Heart right ventricle (tissue), 16 donors: ENCODE measurements around the gene IER3IP1. TPM values are rescaled to one million over a fixed set of nuclear protein-coding genes. Genes with fewer than 3 reads are reported as not detected.

Experiments used
- ATAC-seq, 8 donors: fragments of 200-7000 bp; cut with Tn5 transposase; one replicate each; pipeline ENCODE4 v1.9.1; 2020; ENCODE audit warnings: mild to moderate bottlenecking in 8 of 8, moderate library complexity in 8 of 8, moderate number of reproducible peaks in 1 of 8
- DNase-seq, 2 donors: peaks; one replicate each; pipeline ENCODE4 v3.0.0-alpha.2; 2020
- H3K27ac ChIP-seq, 10 donors: fragments of 200-600 bp; sonication (generic) in 2 of 10; one replicate each; pipeline versions ENCODE4 v1.5.0 to v1.8.0; 2020 to 2022; ENCODE audit warnings: mild to moderate bottlenecking in 3 of 10
- H3K27me3 ChIP-seq, 7 donors: fragments of 200-600 bp; one replicate each; pipeline ENCODE4 v1.8.0; 2021 to 2022; ENCODE audit warnings: mild to moderate bottlenecking in 2 of 7
- H3K36me3 ChIP-seq, 9 donors: fragments of 200-600 bp; sonication (generic) in 1 of 9; one replicate each; pipeline versions ENCODE4 v1.5.0 to v1.8.0; 2020 to 2022; ENCODE audit warnings: mild to moderate bottlenecking in 2 of 9
- H3K4me1 ChIP-seq, 9 donors: fragments of 200-600 bp; sonication (generic) in 1 of 9; one replicate each; pipeline versions ENCODE4 v1.5.0 to v1.8.0; 2020 to 2022; ENCODE audit warnings: mild to moderate bottlenecking in 4 of 9
- H3K4me3 ChIP-seq, 10 donors: fragments of 200-600 bp; sonication (generic) in 2 of 10; one replicate each; pipeline versions ENCODE4 v1.5.0 to v1.8.0; 2020 to 2022; ENCODE audit warnings: mild to moderate bottlenecking in 7 of 10, moderate library complexity in 2 of 10
- H3K9me3 ChIP-seq, 11 donors: fragments of 200-600 bp in 10 of 11; sonication (generic) in 2 of 11; one replicate each; pipeline versions ENCODE4 v1.5.0 to v1.8.0; 2013 to 2022; ENCODE audit warnings: mild to moderate bottlenecking in 2 of 11, control low read depth in 1 of 11, moderate library complexity in 1 of 11
- WGBS, 2 donors: extraction: QIAGEN DNeasy Blood & Tissue Kit; methylation state at CpG; one replicate each; pipeline ENCODE4 v1.1.7; 2013; ENCODE audit warnings: inconsistent platforms in 1 of 2; 5-methylcytosine and 5-hydroxymethylcytosine counted together
- intact Hi-C, 10 donors: fragments of 100-400 bp; cut with DNase I; formaldehyde crosslinking; loops; one replicate each; pipeline versions ENCODE4 v1.11.1 to v1.14.2; 2022
- long read RNA-seq, 3 donors: library from polyadenylated mRNA; unstranded; transcript quantifications; one replicate each; pipeline ENCODE4 v2.0.0, GENCODE V29; 2020 to 2021
- polyA plus RNA-seq, 2 donors: library from polyadenylated mRNA; stranded (reverse); fragments of 200-250 nt; gene quantifications; one replicate each; pipeline ENCODE4 v1.2.3, GENCODE V29; 2013
- total RNA-seq, 10 donors: library from RNA; stranded (reverse); fragmentation: NEBNext Ultra II Directional in 3 of 10; extraction: Animal tissue kit (Norgen Biotek cat#: 25700) in 3 of 10; gene quantifications; one replicate each; pipeline versions ENCODE4 v1.2.1 to v1.2.4, GENCODE V29; 2021 to 2023
- TF ChIP-seq, protein P1 (sequence below), 9 donors: fragments of 200-600 bp; sonication (generic) in 2 of 9; IDR thresholded peaks; one replicate each; pipeline versions ENCODE4 v1.5.0 to v1.8.0; 2021 to 2022; ENCODE audit warnings: antibody characterized with exemption in 9 of 9, mild to moderate bottlenecking in 5 of 9, moderate library complexity in 1 of 9
- donor health status: Arrhythmogenic right ventricular cardiomyopathy.
- donor health status: ischemic (EF 13 %, LVEDD 7.1; RV severe dilation, severe dysfunction).
- donor health status: healthy with polysubstance abuse.
- donor health status: DM: no; HTN: yes; CAD: no.
- donor health status: DM: no; HTN: no; CAD: no.
- donor health status: ischemic (EF 25% LVEDD 6.9; RV normal size, moderate dysfunction).
- donor health status: ischemic (EF 25% LVEDD 5.7; RV mildly dilated, moderate dysfunction).
- donor health status: healthy.
- donor health status: DM: yes; HTN: yes; CAD: no.
- donor health status: Ischemic cardiomyopathy.
- donor health status: ischemic (EF 35%, LVEDD 5.7; RV mildly dilated, moderate dysfunction).
- donor health status: nonischemic (EF 11% LVEDD 7.7; RV severe dilation, severe dysfunction).
- donor health status: DM: yes; HTN: yes; CAD: no.
- donor health status: PGD.
- donor health status: ischemic (EF 29% LVEDD 5.4; RV normal size, mild dysfunction).
- donor health status: nonischemic (EF 23%, LVEDD 6.1; RV moderate dilation, normal function).

IER3IP1 gene, protein sequence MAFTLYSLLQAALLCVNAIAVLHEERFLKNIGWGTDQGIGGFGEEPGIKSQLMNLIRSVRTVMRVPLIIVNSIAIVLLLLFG
- total RNA-seq (10 to 100 TPM in 5 of 10 donors, 1 to 10 TPM in 5; 8.5 to 12.7 (median 10.1) TPM), polyA plus RNA-seq (10 to 100 TPM; 14.6 to 18.0 TPM)
- long read RNA-seq, donor 1, transcript IER3IP1-201 (3 exons, 3,689 nt), result major isoform, 56 of 60 reads
- long read RNA-seq, donor 1, partial matches to known transcripts, result 0 of 60 reads
- long read RNA-seq, donor 1, other reads (novel, unspliced or antisense), result 4 of 60 reads
- long read RNA-seq, donor 2, transcript IER3IP1-201 (3 exons, 3,689 nt), result major isoform, 55 of 57 reads
- long read RNA-seq, donor 2, partial matches to known transcripts, result 1 of 57 reads
- long read RNA-seq, donor 2, other reads (novel, unspliced or antisense), result 1 of 57 reads
- long read RNA-seq, donor 3, transcript IER3IP1-201 (3 exons, 3,689 nt), result major isoform, 119 of 122 reads
- long read RNA-seq, donor 3, partial matches to known transcripts, result 2 of 122 reads
- long read RNA-seq, donor 3, other reads (novel, unspliced or antisense), result 1 of 122 reads

GRCh38 chr18:47175898-47176575 is at the start of gene IER3IP1:
Gene IER3IP1, minus strand, starts transcription at chr18:47176364. Its CDS starts 87 bp downstream, at chr18:47176277.
- no peaks in the 10 kb centered on the region for H3K27me3 ChIP-seq
- peaks cover 5 to 43% (median 33%) of the 10 kb centered on the region in 9 donors for H3K4me1 ChIP-seq
- H3K36me3 ChIP-seq, result no peaks in the 10 kb centered on the region
- peak within 1 kb of the TSS; percentile 69 to 100 (median 99) for H3K4me3 ChIP-seq
- 1% methylated on average over 48 of the region's 48 CpGs for WGBS, 2 donors
- peak within 1 kb of the TSS; percentile 60 to 95 (median 89) for H3K27ac ChIP-seq
- intact Hi-C loops, result loop anchor here in 2 of 10 donors (1.0 to 2.0 kb wide), 2 partner anchors 25 to 26 kb away; partner anchors contain the start of gene HDHD2 (in 2 of the 2)
- peak; percentile 92 to 95 for DNase-seq
- H3K9me3 ChIP-seq, result no peaks in the 10 kb centered on the region
- TF ChIP-seq, protein P1, sequence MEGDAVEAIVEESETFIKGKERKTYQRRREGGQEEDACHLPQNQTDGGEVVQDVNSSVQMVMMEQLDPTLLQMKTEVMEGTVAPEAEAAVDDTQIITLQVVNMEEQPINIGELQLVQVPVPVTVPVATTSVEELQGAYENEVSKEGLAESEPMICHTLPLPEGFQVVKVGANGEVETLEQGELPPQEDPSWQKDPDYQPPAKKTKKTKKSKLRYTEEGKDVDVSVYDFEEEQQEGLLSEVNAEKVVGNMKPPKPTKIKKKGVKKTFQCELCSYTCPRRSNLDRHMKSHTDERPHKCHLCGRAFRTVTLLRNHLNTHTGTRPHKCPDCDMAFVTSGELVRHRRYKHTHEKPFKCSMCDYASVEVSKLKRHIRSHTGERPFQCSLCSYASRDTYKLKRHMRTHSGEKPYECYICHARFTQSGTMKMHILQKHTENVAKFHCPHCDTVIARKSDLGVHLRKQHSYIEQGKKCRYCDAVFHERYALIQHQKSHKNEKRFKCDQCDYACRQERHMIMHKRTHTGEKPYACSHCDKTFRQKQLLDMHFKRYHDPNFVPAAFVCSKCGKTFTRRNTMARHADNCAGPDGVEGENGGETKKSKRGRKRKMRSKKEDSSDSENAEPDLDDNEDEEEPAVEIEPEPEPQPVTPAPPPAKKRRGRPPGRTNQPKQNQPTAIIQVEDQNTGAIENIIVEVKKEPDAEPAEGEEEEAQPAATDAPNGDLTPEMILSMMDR (IDR thresholded peaks at IDR 0.05), result peak in 5 of 9 donors; percentile 14 to 44 (median 33)
- ATAC-seq, result peak; percentile 97 to 99 (median 98)

- DNase-seq (peak in 1 of 2 donors; percentile 5), ATAC-seq (peak in 3 of 8 donors; percentile 49 to 73 (median 64))
- intact Hi-C loops, result loop anchor here (1.0 to 5.0 kb wide), 3 partner anchors 532 to 534 kb away; no protein-coding TSS in a partner anchor
- H3K9me3 ChIP-seq, result no peaks in the 10 kb centered on the region
- no peak overlapping the region for H3K4me3 ChIP-seq
- H3K27ac ChIP-seq, result no peak overlapping the region
- H3K36me3 ChIP-seq, result no peaks in the 10 kb centered on the region
- TF ChIP-seq, protein P1 (IDR thresholded peaks at IDR 0.05), result peak in 8 of 9 donors; percentile 20 to 72 (median 60)
- WGBS, 2 donors, result 0 to 2% methylated on average over 5 of the region's 5 CpGs
- no peaks in the 10 kb centered on the region for H3K4me1 ChIP-seq
- peaks cover 0 to 92% (median 70%) of the 10 kb centered on the region in 7 donors for H3K27me3 ChIP-seq
These were observed 39.5 kb upstream of the IER3IP1 start for GRCh38 chr18:47215554-47216138.

DNA sequence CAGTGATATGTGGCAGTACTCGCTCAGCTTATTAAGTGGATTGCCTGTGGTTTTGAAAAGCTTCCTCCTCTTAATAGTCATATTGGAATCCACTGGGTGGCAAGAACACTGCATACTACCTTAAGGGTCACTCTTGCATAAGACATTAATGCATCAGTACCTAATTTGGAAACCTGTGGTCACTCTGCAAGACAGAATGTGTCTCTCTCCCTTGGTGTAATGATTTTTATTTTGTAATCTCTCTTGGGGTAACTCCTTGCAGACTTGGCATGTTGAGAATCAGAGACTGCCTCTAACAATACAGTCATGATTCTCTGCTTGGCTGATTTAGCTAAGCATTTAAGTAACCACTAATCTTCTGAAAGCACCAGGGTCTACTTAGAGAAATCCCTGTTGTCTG is 33.0 kb upstream of the IER3IP1 start:
- ATAC-seq (no peak), DNase-seq (no peak)
- intact Hi-C loops, result loop anchor here in 3 of 10 donors (5.0 kb wide), 2 partner anchors 107 to 157 kb away; no protein-coding TSS in a partner anchor
- Histone ChIP-seq H3K27ac (no peak overlapping the region), H3K4me3 (no peak overlapping the region), H3K9me3 (no peaks in the 10 kb centered on the region), H3K36me3 (no peaks in the 10 kb centered on the region), H3K4me1 (peaks cover 0 to 5% (median 0%) of the 10 kb centered on the region in 9 donors), H3K27me3 (peaks cover 0 to 69% (median 46%) of the 10 kb centered on the region in 7 donors)
- TF ChIP-seq, protein P1 (IDR thresholded peaks at IDR 0.05), result no peak
- 90 to 98% methylated on average over 1 of the region's 1 CpG for whole genome bisulfite sequencing, 2 donors
